NCI-H446 (cell line): ENCODE results near the gene MTFR2.

Experiments used
- DNase-seq, 2 experiments: peaks; one replicate each; lab custom pipeline; 2025; lab: John Stamatoyannopoulos, UW

MTFR2 gene

GRCh38 chr6:136184738-136185137 lies 65.4 kb downstream of the MTFR2 start:
- DNase-seq, result no peak

GRCh38 chr6:136181861-136182260 lies 68.2 kb downstream of the MTFR2 start:
- DNase-seq, result no peak

GRCh38 chr6:136181512-136181833 lies 68.6 kb downstream of the MTFR2 start:
- DNase-seq, result no peak
